NCI-H526 treated with DMSO at 0.1 percent for 48 hours (cell line): ENCODE measurements around the gene BBS9.
"Not testable (repeated sequence)": the region's sequence is repeated elsewhere in the genome, so short reads cannot be mapped to it uniquely, and the experiment has no call there.

ENCODE experiments used
- DNase-seq: peaks from one replicate; lab custom pipeline; 2025; lab: John Stamatoyannopoulos, UW

BBS9 gene

GRCh38 chr7:33278095-33278494 lies 148.7 kb downstream of the BBS9 start:
- no peak for DNase-seq

- no peak for DNase-seq
Measured at GRCh38 chr7:33286501-33286900, 157.1 kb downstream of the BBS9 start.

- DNase-seq, result no peak
Measured at GRCh38 chr7:33287738-33288137, 158.4 kb downstream of the BBS9 start.

- DNase-seq, result no peak
Measured at GRCh38 chr7:33298848-33299247, 169.5 kb downstream of the BBS9 start.

GRCh38 chr7:33299425-33299824 lies 170.1 kb downstream of the BBS9 start:
- no peak for DNase-seq

- DNase-seq, result no peak
Measured at GRCh38 chr7:33300131-33300530, 170.8 kb downstream of the BBS9 start.

- DNase-seq, result no peak
Measured at GRCh38 chr7:33300742-33301141, 171.4 kb downstream of the BBS9 start.

GRCh38 chr7:33303978-33304557 lies 174.7 kb downstream of the BBS9 start:
- DNase-seq, result not testable (repeated sequence)

- DNase-seq, result no peak
Measured at GRCh38 chr7:33307205-33307604, 177.8 kb downstream of the BBS9 start.

GRCh38 chr7:33310546-33310945 lies 181.2 kb downstream of the BBS9 start:
- DNase-seq, result no peak

GRCh38 chr7:33325754-33326484 lies 196.6 kb downstream of the BBS9 start:
- no peak for DNase-seq

- no peak for DNase-seq
Measured at GRCh38 chr7:33326485-33326848, 197.1 kb downstream of the BBS9 start.

GRCh38 chr7:33327427-33327826 lies 198.1 kb downstream of the BBS9 start:
- DNase-seq, result no peak

- DNase-seq, result peak; percentile 34
Measured at GRCh38 chr7:33334349-33334748, 205.0 kb downstream of the BBS9 start.

GRCh38 chr7:33336820-33337219 lies 207.5 kb downstream of the BBS9 start:
- no peak for DNase-seq

GRCh38 chr7:33339074-33339790 lies 209.9 kb downstream of the BBS9 start:
- no peak for DNase-seq

- DNase-seq, result no peak
Measured at GRCh38 chr7:33346055-33346454, 216.7 kb downstream of the BBS9 start.

- DNase-seq, result no peak
Measured at GRCh38 chr7:33350577-33350976, 221.2 kb downstream of the BBS9 start.

- DNase-seq, result no peak
Measured at GRCh38 chr7:33351709-33352108, 222.3 kb downstream of the BBS9 start.

GRCh38 chr7:33354201-33354600 lies 224.8 kb downstream of the BBS9 start:
- DNase-seq, result no peak

GRCh38 chr7:33355386-33355785 lies 226.0 kb downstream of the BBS9 start:
- DNase-seq, result no peak

- DNase-seq, result no peak
Measured at GRCh38 chr7:33356336-33356735, 227.0 kb downstream of the BBS9 start.

- DNase-seq, result no peak
Measured at GRCh38 chr7:33357846-33358245, 228.5 kb downstream of the BBS9 start.
